Prostate gland (tissue), 2 donors: ENCODE data around the gene MRTO4. TPM values are rescaled to one million over a fixed set of nuclear protein-coding genes. Genes with fewer than 3 reads are reported as not detected.
"Not testable (repeated sequence)": the region's sequence is repeated elsewhere in the genome, so short reads cannot be mapped to it uniquely, and the experiment has no call there.

Source experiments
- DNase-seq: peaks from one replicate; pipeline ENCODE4 v3.0.0-alpha.2; 2019; ENCODE audit warnings: low spot score
- H3K27ac ChIP-seq, 2 donors: fragments of 200-600 bp; sonication (generic); 2 replicates each; pipeline ENCODE4 v1.5.1; 2017 to 2019
- H3K27me3 ChIP-seq: fragments of 200-600 bp; sonication (generic); replicated peaks from 2 replicates; pipeline ENCODE4 v1.5.1; 2019; ENCODE audit not compliant: insufficient read depth
- H3K36me3 ChIP-seq, 2 donors: fragments of 200-600 bp; sonication (generic); 1 replicate in 1 of 2; 2 replicates in 1 of 2; pipeline versions ENCODE4 v1.5.1 to v1.8.1; 2017 to 2019
- H3K4me1 ChIP-seq: fragments of 200-600 bp; sonication (generic); replicated peaks from 2 replicates; pipeline ENCODE4 v1.5.1; 2019
- H3K4me3 ChIP-seq, 2 donors: fragments of 200-600 bp; sonication (generic); 2 replicates each; pipeline ENCODE4 v1.5.1; 2017 to 2019
- H3K9me3 ChIP-seq: fragments of 200-600 bp; sonication (generic); 2 replicates; pipeline ENCODE4 v1.5.1; 2017
- CTCF ChIP-seq, 4 experiments: fragments of 200-600 bp in 2 of 4; fragments of 450-650 bp in 2 of 4; sonication (generic) in 2 of 4; IDR thresholded peaks; 1 replicate in 3 of 4; 2 replicates in 1 of 4; pipeline ENCODE4 v1.5.1; 2016 to 2019; ENCODE audit warnings: antibody characterized with exemption in 4 of 4, mild to moderate bottlenecking in 2 of 4, moderate library complexity in 2 of 4
- POLR2A ChIP-seq: fragments of 450-650 bp; IDR thresholded peaks from one replicate; pipeline ENCODE4 v1.6.1; 2016; ENCODE audit warnings: antibody characterized with exemption, mild to moderate bottlenecking
- POLR2AphosphoS5 ChIP-seq: sonication (generic); formaldehyde crosslinking; IDR thresholded peaks from one replicate; pipeline ENCODE4 v1.6.1; 2017; ENCODE audit warnings: antibody characterized with exemption
- WGBS: methylation state at CpG from one replicate; pipeline ENCODE4 v1.1.5; 2018; 5-methylcytosine and 5-hydroxymethylcytosine counted together
- intact Hi-C: fragments of 100-400 bp; cut with DNase I; formaldehyde crosslinking; loops from one replicate; pipeline ENCODE4 v1.14.2; 2022
- total RNA-seq, 2 donors: library from RNA; depleted of rRNA; stranded (reverse); fragments of >200 nt; gene quantifications; one replicate each; pipeline ENCODE4 v1.1.0, GENCODE V29; 2016

MRTO4 gene
- total RNA-seq, 2 donors from 2014 or later = 20.5 to 21.9 TPM

DNA sequence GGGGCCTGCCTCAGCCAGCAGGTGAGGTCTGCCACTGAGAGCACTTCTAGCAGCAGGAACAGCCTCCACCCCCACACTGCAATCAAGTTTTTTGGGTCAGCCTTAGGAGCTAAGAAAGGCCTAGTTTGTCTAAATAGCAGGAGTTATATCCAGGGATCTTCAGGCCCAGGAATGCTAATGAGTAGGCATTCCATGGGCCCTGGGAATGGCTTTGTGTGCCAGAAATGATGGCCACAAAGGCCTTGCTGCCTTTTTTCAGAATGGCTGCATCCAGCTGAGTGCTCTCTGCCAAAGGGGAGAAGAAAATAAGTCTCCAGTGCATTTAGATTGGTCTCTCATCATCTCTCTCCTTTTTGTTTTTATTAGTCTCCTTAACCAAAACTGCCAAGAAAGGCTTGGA lies 2.8 kb downstream of the MRTO4 start:
- TF ChIP-seq POLR2AphosphoS5 (no peak), POLR2A (no peak), CTCF (IDR thresholded peaks at IDR 0.05) (no peak)
- Histone ChIP-seq H3K36me3 (peaks cover 5 to 22% of the 10 kb centered on the region in 2 donors), H3K9me3 (no peaks in the 10 kb centered on the region), H3K27ac (no peak overlapping the region), H3K27me3 (no peaks in the 10 kb centered on the region), H3K4me3 (no peak overlapping the region), H3K4me1 (peaks cover 8% of the 10 kb centered on the region)
- intact Hi-C loops = no loop called here
- DNase-seq = no peak

DNA sequence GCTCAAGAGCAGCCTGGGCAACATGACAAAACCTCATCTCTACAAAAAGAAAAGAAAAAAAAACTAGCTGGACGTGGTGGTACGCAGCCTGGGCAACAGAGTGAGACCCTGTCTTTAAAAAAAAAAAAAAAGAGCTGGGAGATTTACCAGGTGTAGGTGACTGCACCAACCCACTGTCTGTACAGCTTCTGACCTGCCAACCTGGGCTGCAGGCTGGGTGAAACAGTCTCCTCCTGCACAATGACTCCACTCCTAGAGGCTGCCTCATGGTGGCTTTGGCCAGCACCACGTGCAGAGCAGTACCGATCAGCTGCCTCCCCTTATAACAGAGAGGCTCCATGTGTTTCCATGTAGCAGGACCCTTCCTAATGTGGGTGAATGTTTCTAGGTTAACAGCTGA lies 3.7 kb downstream of the MRTO4 start:
- H3K4me3 ChIP-seq = no peak overlapping the region
- TF ChIP-seq CTCF (IDR thresholded peaks at IDR 0.05) (no peak), POLR2A (no peak), POLR2AphosphoS5 (no peak)
- no peak overlapping the region for H3K27ac ChIP-seq
- H3K27me3 ChIP-seq = no peaks in the 10 kb centered on the region
- H3K9me3 ChIP-seq = no peaks in the 10 kb centered on the region
- H3K36me3 ChIP-seq = peaks cover 5 to 22% of the 10 kb centered on the region in 2 donors
- WGBS = 83% methylated on average over 4 of the region's 4 CpGs
- intact Hi-C loops = no loop called here
- H3K4me1 ChIP-seq = peaks cover 7% of the 10 kb centered on the region
- no peak for DNase-seq

GRCh38 chr1:19256301-19256700 lies 4.7 kb downstream of the MRTO4 start:
- H3K27ac ChIP-seq, DNase-seq, H3K4me1 ChIP-seq, intact Hi-C loops, H3K4me3 ChIP-seq, H3K9me3 ChIP-seq, H3K27me3 ChIP-seq: not testable (repeated sequence)
- 91% methylated on average over 5 of the region's 5 CpGs for WGBS
- peaks cover 5 to 22% of the 10 kb centered on the region in 2 donors for H3K36me3 ChIP-seq

- Histone ChIP-seq H3K27ac (no peak overlapping the region), H3K4me3 (no peak overlapping the region), H3K9me3 (no peaks in the 10 kb centered on the region), H3K27me3 (no peaks in the 10 kb centered on the region), H3K4me1 (no peaks in the 10 kb centered on the region), H3K36me3 (peaks cover 5 to 22% of the 10 kb centered on the region in 2 donors)
- 76% methylated on average over 15 of the region's 15 CpGs for WGBS
- DNase-seq = no peak
- intact Hi-C loops = no loop called here
- TF ChIP-seq POLR2A (no peak), POLR2AphosphoS5 (no peak), CTCF (IDR thresholded peaks at IDR 0.05) (no peak)
These were observed 5.7 kb downstream of the MRTO4 start for GRCh38 chr1:19257178-19257914.

GRCh38 chr1:19258353-19258752 lies 6.7 kb downstream of the MRTO4 start:
- intact Hi-C loops = no loop called here
- H3K36me3 ChIP-seq = peaks cover 5 to 22% of the 10 kb centered on the region in 2 donors

More at GRCh38 chr1:19258353-19258752, 6.7 kb downstream of the MRTO4 start:
- no peak for DNase-seq
- WGBS = 92% methylated on average over 10 of the region's 10 CpGs
- no peak overlapping the region for H3K27ac ChIP-seq
- no peaks in the 10 kb centered on the region for H3K9me3 ChIP-seq
- TF ChIP-seq POLR2A = no peak
- TF ChIP-seq POLR2AphosphoS5 = no peak
- TF ChIP-seq CTCF (IDR thresholded peaks at IDR 0.05) = no peak
- H3K27me3 ChIP-seq = no peaks in the 10 kb centered on the region
- H3K4me1 ChIP-seq = no peaks in the 10 kb centered on the region
- no peak overlapping the region for H3K4me3 ChIP-seq
